ENCODE measurements around the gene KPNA3.

- TF ChIP-seq EZH2phosphoT487 (IDR thresholded peaks at IDR 0.05; ENCODE audit: low read length) (no peak), CTCF (IDR thresholded peaks at IDR 0.05; ENCODE audit: low read length) (no peak)
Observed at GRCh38 chr13:49716615-49717014, 75.9 kb downstream of the KPNA3 start.
